Thyroid gland (tissue), 4 donors: ENCODE data around the gene SERPINA5. TPM values are rescaled to one million over a fixed set of nuclear protein-coding genes. Genes with fewer than 3 reads are reported as not detected.

Experiments
- DNase-seq, 2 donors: peaks; one replicate each; pipeline ENCODE4 v3.0.0-alpha.2; 2019
- H3K27ac ChIP-seq, 3 donors: fragments of 200-600 bp; sonication (generic); 1 replicate in 2 of 3; 2 replicates in 1 of 3; pipeline ENCODE4 v1.5.1; 2016 to 2019; ENCODE audit warnings: mild to moderate bottlenecking in 1 of 3, moderate library complexity in 1 of 3
- H3K27me3 ChIP-seq: fragments of 200-600 bp; sonication (generic); one replicate; pipeline ENCODE4 v1.5.1; 2019
- H3K36me3 ChIP-seq, 2 donors: fragments of 200-600 bp; sonication (generic); one replicate each; pipeline ENCODE4 v1.5.1; 2016 to 2019
- H3K4me1 ChIP-seq, 2 donors: fragments of 200-600 bp; sonication (generic); one replicate each; pipeline ENCODE4 v1.5.1; 2017 to 2019
- H3K4me3 ChIP-seq, 3 donors: fragments of 200-600 bp; sonication (generic); replicated peaks in 1 of 3; 1 replicate in 2 of 3; 2 replicates in 1 of 3; pipeline ENCODE4 v1.5.1; 2016; ENCODE audit warnings: mild to moderate bottlenecking in 1 of 3
- H3K9me3 ChIP-seq: fragments of 200-600 bp; sonication (generic); one replicate; pipeline ENCODE4 v1.5.1; 2017
- CTCF ChIP-seq, 6 experiments: fragments of 200-600 bp in 3 of 6; fragments of 450-650 bp in 3 of 6; sonication (generic) in 3 of 6; IDR thresholded peaks; one replicate each; pipeline ENCODE4 v1.5.1; 2016 to 2019; ENCODE audit warnings: antibody characterized with exemption in 6 of 6, mild to moderate bottlenecking in 2 of 6, inconsistent platforms in 1 of 6, moderate library complexity in 1 of 6
- POLR2A ChIP-seq, 2 donors: fragments of 450-650 bp; IDR thresholded peaks; one replicate each; pipeline ENCODE4 v1.6.1; 2017; ENCODE audit warnings: antibody characterized with exemption in 2 of 2, mild to moderate bottlenecking in 2 of 2, moderate library complexity in 1 of 2
- WGBS, 2 donors: methylation state at CpG; one replicate each; pipeline ENCODE4 v1.1.5; 2017; 5-methylcytosine and 5-hydroxymethylcytosine counted together
- intact Hi-C: fragments of 100-400 bp; cut with DNase I; formaldehyde crosslinking; loops from one replicate; pipeline ENCODE4 v1.15.1; 2023
- total RNA-seq, 4 donors: library from RNA; depleted of rRNA; stranded (reverse); fragments of >200 nt; gene quantifications; one replicate each; pipeline ENCODE4 v1.2.3, GENCODE V29; 2016

The SERPINA5 gene
- total RNA-seq, 4 donors from 2014 or later = 1.3 to 6.6 (median 2.9) TPM

GRCh38 chr14:94542811-94543440 lies 38.3 kb upstream of the SERPINA5 start:
- Histone ChIP-seq H3K9me3 (no peaks in the 10 kb centered on the region), H3K36me3 (no peaks in the 10 kb centered on the region), H3K27me3 (no peaks in the 10 kb centered on the region), H3K27ac (no peak overlapping the region), H3K4me3 (no peak overlapping the region), H3K4me1 (no peaks in the 10 kb centered on the region)
- WGBS, 2 donors = 76 to 82% methylated on average over 8 to 9 of the region's 9 CpGs
- DNase-seq = no peak
- intact Hi-C loops = no loop called here
- TF ChIP-seq POLR2A (IDR thresholded peaks at IDR 0.05) = no peak
- no peak for TF ChIP-seq CTCF (IDR thresholded peaks at IDR 0.05)

GRCh38 chr14:94543449-94544124 lies 37.6 kb upstream of the SERPINA5 start:
- no peak for DNase-seq

DNA sequence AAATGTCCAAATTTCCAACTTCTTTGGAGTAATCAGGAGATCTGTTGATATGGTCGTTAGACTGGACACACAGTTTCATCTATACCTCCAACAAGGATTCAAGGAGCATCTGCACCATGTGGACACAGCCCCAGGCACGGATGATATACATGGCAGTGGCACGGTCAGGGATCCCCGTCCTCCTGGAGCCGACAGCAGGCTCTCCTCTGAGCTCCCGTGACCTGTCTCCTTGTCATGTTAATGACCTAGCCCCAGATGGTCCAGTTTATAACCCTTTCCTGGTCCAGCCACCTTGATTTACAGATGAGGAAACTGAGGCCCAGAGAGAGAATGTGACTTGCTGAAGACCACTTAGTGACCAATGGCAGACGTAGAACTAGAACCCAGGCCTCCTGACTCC lies 36.5 kb upstream of the SERPINA5 start:
- Histone ChIP-seq H3K4me3 (no peak overlapping the region), H3K36me3 (no peaks in the 10 kb centered on the region), H3K4me1 (no peaks in the 10 kb centered on the region), H3K27ac (no peak overlapping the region), H3K9me3 (no peaks in the 10 kb centered on the region), H3K27me3 (no peaks in the 10 kb centered on the region)
- TF ChIP-seq CTCF (IDR thresholded peaks at IDR 0.05) (no peak), POLR2A (IDR thresholded peaks at IDR 0.05) (no peak)
- intact Hi-C loops = no loop called here
- DNase-seq = no peak
- WGBS, 2 donors = 69 to 79% methylated on average over 7 of the region's 7 CpGs

More at GRCh38 chr14:94543449-94544124, 37.6 kb upstream of the SERPINA5 start:
- no peaks in the 10 kb centered on the region for H3K9me3 ChIP-seq
- no peak overlapping the region for H3K4me3 ChIP-seq
- H3K4me1 ChIP-seq = no peaks in the 10 kb centered on the region
- no peaks in the 10 kb centered on the region for H3K27me3 ChIP-seq
- intact Hi-C loops = no loop called here
- WGBS, 2 donors = 75 to 81% methylated on average over 9 to 10 of the region's 15 CpGs
- TF ChIP-seq CTCF (IDR thresholded peaks at IDR 0.05) (no peak), POLR2A (IDR thresholded peaks at IDR 0.05) (no peak)
- no peak overlapping the region for H3K27ac ChIP-seq
- no peaks in the 10 kb centered on the region for H3K36me3 ChIP-seq

- Histone ChIP-seq H3K36me3 (no peaks in the 10 kb centered on the region), H3K27me3 (no peaks in the 10 kb centered on the region), H3K4me1 (no peaks in the 10 kb centered on the region), H3K27ac (no peak overlapping the region), H3K4me3 (no peak overlapping the region), H3K9me3 (no peaks in the 10 kb centered on the region)
- DNase-seq = no peak
- 58 to 62% methylated on average over 15 of the region's 15 CpGs for WGBS, 2 donors
- TF ChIP-seq POLR2A (IDR thresholded peaks at IDR 0.05) (no peak), CTCF (IDR thresholded peaks at IDR 0.05) (no peak)
- intact Hi-C loops = no loop called here
Observed at GRCh38 chr14:94545131-94545841, 35.9 kb upstream of the SERPINA5 start.
